ENCODE results near the gene CATSPER4. TPM values are rescaled to one million over a fixed set of nuclear protein-coding genes. Genes with fewer than 3 reads are reported as not detected.

The CATSPER4 gene
- total RNA-seq, 2 donors from 2014 or later, result not detected

DNA sequence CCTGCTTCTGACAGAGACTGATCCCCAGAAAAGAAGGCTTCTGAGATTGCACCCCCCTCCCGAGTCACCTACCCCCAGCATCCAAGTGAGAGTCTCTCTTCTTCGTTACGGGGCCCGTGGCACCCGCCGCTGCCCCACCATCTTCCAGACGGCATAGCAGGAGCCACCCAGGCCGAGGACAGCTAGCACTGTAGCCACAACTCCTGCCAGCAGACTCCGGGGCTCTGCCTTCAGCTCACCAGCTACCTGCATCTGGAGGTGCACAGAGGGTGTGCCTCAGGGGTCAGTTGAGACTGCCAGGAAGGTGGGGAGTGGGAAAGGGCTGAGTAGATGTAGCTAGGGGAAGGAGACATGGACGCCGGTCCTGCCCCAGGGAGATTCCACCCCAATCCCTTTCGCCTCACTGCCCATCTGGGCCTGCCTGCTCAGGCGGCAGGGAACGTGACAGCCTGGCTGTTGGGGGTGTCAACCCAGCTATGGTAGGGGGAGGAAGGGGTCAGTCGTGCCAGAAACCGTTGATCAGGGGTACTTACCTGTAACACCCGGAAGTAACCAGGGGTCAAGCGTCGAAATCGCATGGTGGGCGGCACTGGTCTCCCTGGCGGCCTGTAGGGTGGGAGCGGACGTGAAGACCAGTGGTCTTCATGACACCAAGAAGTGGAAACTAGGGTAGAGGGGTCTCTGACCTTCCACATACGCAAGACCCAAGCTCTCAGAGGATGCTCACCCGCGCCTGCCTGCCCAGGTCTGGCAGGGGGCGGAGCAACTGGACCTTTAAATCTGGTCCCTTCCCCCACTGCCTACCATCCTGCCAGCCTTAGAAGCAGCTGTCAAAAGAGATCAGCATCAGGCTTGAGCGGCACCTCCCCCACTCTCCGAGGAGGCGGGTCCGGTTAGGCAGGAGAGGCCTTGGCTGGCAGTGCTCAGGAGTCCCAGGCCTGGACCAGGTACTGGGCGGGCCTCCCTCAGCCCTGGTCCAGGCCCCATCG lies 19.0 kb upstream of the CATSPER4 start, which contains the start of gene ZNF593OS:
ZNF593OS (minus strand) TSS at position 749 of the 989 bp plus-strand sequence; CDS start at position 578, 171 bp downstream.
- H3K27ac Mint-ChIP-seq, result peak within 1 kb of the TSS; percentile 17
- no peak for ATAC-seq (replicated peaks)
- H3K27me3 Mint-ChIP-seq, result no peaks in the 10 kb centered on the region
- no peaks in the 10 kb centered on the region for H3K9me3 Mint-ChIP-seq
- no peaks in the 10 kb centered on the region for H3K4me1 Mint-ChIP-seq
- H3K36me3 Mint-ChIP-seq (ENCODE audit: low read depth), result peaks cover 11% of the 10 kb centered on the region
- H3K4me3 Mint-ChIP-seq, result peak within 1 kb of the TSS; percentile 73

DNA sequence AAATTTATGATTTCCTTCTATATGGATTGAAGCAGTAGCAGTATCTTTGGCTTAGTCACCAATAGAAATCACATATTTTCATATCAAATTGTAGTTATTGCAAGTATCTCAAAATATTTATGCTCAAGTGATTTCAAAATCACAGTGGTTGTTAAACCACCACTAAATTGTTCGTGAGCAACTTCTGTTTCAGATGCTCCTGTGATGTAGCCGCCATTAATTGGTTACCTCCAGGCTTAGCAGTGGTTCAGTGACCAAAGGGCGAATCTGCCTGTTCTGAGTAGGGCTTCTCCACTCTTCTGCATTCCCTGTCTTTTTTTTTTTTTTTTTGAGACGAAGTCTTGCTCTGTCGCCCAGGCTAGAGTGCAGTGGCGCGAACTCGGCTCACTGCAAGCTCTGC lies 15.1 kb upstream of the CATSPER4 start:
- peaks cover 11% of the 10 kb centered on the region for H3K36me3 Mint-ChIP-seq (ENCODE audit: low read depth)
- H3K4me1 Mint-ChIP-seq, result no peaks in the 10 kb centered on the region
- H3K4me3 Mint-ChIP-seq, result no peak overlapping the region
- H3K27ac Mint-ChIP-seq, result no peak overlapping the region
- no peaks in the 10 kb centered on the region for H3K9me3 Mint-ChIP-seq
- no peaks in the 10 kb centered on the region for H3K27me3 Mint-ChIP-seq
- ATAC-seq (replicated peaks), result no peak

DNA sequence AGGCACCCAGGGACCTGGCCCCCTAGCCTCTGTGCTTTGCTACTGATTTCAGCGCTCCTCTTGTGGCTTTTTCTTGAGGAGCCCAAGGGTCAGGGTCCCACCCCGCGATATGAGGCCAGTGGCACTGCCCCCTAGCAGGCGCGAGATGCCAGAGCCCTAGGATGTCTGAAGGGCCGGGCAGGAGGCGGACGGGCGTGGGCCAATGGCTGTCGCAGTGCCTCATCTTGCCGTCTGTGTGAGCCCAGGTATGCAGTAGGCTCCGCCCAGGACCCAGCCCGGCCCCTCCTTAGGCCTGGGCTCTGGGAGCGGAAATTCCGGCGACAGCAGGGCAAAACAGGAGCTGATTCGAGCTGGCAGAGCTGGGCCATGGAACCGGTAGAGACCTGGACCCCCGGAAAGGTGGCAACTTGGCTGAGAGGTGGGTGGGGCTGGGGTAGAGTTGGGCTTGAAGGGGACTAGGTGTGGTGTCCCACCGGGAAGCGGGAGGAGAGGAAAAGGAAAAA lies 13.2 kb upstream of the CATSPER4 start, which contains the start of gene CNKSR1:
CNKSR1 (plus strand) TSS at position 310 of the 503 bp plus-strand sequence; CDS start at position 367, 57 bp downstream.
- Mint-ChIP-seq H3K36me3 (ENCODE audit: low read depth) (peaks cover 4% of the 10 kb centered on the region), H3K4me1 (no peaks in the 10 kb centered on the region), H3K27ac (no peak within 1 kb of the TSS), H3K9me3 (no peaks in the 10 kb centered on the region), H3K27me3 (no peaks in the 10 kb centered on the region), H3K4me3 (no peak within 1 kb of the TSS)
- no peak for ATAC-seq (replicated peaks)

DNA sequence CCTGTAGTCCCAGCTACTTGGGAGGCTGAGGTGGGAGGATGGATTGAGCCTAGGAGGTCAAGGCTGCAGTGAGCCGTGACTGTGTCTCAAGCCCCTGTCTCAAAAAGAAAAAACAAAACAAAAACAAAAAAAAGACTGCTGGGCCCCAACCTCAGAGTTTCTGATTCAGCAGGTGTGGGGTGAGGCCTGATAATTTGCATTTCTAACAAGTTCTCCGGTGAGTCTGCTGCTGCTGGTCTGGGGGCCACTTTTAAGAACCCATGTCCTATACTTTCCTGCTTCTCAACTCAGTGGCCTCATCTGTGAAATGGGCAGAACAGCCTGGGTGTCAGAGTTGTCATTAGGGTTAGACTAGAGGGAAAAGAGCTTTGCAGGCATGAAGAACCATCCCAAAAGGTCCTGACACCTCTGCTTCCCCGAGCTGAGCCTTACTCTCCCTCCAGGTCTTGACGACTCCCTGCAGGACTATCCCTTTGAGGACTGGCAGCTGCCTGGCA lies 10.3 kb upstream of the CATSPER4 start:
- Mint-ChIP-seq H3K36me3 (ENCODE audit: low read depth) (no peaks in the 10 kb centered on the region), H3K4me3 (no peak overlapping the region), H3K27ac (no peak overlapping the region), H3K27me3 (no peaks in the 10 kb centered on the region), H3K9me3 (no peaks in the 10 kb centered on the region), H3K4me1 (no peaks in the 10 kb centered on the region)
- no peak for ATAC-seq (replicated peaks)

DNA sequence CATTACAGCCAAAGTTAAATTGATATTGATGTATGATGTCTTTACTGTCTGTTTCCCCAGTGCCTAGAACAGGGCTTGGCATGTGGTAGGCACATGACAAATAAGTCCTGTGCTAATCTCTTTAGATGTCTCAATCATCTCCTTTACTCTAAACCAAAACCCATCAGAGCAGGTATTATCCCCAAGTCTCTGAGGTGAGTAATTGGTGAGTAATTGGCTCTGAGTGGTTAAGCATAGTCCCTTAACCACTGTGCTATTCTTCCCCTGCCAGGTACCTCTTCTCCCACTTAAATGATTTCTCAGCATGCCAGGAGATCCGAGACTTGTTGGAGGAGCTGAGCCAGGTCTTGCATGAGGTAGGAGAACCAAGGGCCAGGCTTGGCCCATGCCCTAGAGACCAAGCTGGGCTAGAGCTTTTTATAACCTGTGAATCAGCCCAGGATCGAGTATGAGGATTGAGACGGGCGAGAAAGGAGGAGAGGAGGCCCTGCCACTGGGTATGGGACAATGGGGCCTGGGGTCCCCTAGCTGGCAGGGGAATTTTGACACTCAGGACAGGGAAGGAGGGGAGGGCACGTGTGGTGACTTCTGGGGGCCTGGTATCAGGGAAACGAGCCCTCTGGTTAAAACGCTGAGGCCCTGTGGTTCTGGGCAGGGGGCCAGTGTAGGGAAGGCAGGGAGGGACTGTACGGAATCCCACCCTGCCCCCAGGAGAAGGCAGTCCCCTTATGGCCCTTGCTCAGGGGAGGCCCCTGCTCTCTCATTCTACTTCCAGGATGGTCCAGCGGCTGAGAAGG lies 8.6 kb upstream of the CATSPER4 start:
- Mint-ChIP-seq H3K27me3 (no peaks in the 10 kb centered on the region), H3K36me3 (ENCODE audit: low read depth) (no peaks in the 10 kb centered on the region), H3K9me3 (no peaks in the 10 kb centered on the region), H3K27ac (no peak overlapping the region), H3K4me1 (no peaks in the 10 kb centered on the region), H3K4me3 (no peak overlapping the region)
- peak; percentile 96 for ATAC-seq (replicated peaks)

DNA sequence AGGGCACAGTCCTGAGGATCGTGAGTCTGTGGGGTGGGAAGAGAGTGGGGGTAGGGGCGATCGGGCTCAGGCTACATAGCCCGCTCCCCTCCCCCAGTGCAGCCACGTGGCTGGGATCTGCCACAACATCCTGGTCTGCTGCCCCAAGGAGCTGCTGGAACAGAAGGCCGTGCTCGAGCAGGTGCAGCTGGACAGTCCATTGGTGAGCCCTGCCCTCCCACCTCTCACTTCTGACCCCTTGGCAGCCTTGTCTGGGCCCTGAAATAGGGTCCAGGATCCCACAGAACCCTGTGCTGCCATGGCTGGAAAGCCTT lies 8.1 kb upstream of the CATSPER4 start:
- Mint-ChIP-seq H3K27me3 (no peaks in the 10 kb centered on the region), H3K36me3 (ENCODE audit: low read depth) (no peaks in the 10 kb centered on the region), H3K27ac (no peak overlapping the region), H3K9me3 (no peaks in the 10 kb centered on the region), H3K4me1 (no peaks in the 10 kb centered on the region), H3K4me3 (no peak overlapping the region)
- no peak for ATAC-seq (replicated peaks)

DNA sequence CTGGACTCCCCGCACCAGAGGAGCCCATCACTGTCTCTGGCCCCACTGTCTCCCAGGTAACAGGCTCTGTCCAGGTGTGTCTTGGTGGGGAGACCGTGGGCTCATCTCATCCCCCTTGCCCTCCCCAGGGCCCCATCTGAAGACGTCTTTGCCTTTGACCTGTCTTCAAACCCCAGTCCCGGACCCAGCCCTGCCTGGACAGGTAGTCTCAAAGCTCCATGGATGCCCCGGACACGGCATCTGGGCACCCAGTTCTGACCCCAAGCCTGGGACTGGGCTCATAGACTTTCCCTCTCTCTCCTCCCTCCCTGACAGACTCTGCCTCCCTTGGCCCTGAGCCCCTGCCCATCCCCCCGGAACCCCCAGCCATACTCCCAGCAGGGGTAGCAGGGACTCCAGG lies 6.3 kb upstream of the CATSPER4 start:
- ATAC-seq (replicated peaks), result no peak
- Mint-ChIP-seq H3K4me1 (no peaks in the 10 kb centered on the region), H3K36me3 (ENCODE audit: low read depth) (no peaks in the 10 kb centered on the region), H3K4me3 (no peak overlapping the region), H3K27me3 (no peaks in the 10 kb centered on the region), H3K9me3 (no peaks in the 10 kb centered on the region), H3K27ac (no peak overlapping the region)

DNA sequence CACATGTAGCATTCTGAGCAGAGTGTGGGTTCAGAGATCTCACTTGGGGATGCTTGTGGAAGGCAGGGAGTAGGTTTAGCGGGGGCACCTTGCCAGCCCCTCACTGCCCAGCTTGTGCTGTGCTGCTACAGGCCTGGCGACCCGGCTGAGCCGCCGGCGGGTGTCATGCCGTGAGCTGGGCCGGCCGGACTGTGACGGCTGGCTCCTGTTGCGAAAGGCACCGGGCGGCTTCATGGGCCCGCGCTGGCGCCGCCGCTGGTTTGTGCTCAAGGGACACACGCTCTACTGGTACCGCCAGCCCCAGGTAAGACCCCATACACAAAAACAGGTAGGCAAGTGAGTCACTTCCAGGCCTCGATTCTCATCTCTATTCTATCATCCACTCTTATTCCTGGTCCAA lies 5.5 kb upstream of the CATSPER4 start:
- Mint-ChIP-seq H3K4me3 (no peak overlapping the region), H3K4me1 (no peaks in the 10 kb centered on the region), H3K27ac (no peak overlapping the region), H3K9me3 (no peaks in the 10 kb centered on the region), H3K27me3 (no peaks in the 10 kb centered on the region), H3K36me3 (ENCODE audit: low read depth) (no peaks in the 10 kb centered on the region)
- ATAC-seq (replicated peaks), result no peak

DNA sequence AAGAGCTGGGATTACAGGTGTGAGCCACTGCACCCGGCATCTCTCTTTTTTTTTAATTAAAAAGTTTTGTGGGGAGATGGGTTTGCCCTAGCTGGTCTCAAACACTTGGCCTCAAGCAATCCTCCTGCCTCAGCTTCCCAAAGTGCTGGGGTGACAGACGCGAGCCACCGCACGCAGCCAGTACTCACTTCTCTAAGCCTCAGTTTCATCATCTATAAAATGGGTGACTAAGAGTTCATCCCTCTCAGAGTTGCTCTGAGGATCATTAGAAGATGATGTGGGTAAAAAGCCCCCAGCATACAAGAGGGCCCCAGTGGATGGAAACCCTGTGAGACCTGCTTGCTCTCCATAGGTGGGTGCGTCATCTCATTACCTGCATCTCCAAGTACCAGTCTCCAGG lies 2.5 kb upstream of the CATSPER4 start:
- no peaks in the 10 kb centered on the region for H3K27me3 Mint-ChIP-seq
- no peaks in the 10 kb centered on the region for H3K36me3 Mint-ChIP-seq (ENCODE audit: low read depth)
- ATAC-seq (replicated peaks), result no peak
- H3K9me3 Mint-ChIP-seq, result no peaks in the 10 kb centered on the region
- H3K4me3 Mint-ChIP-seq, result no peak overlapping the region
- no peak overlapping the region for H3K27ac Mint-ChIP-seq
- peaks cover 9% of the 10 kb centered on the region for H3K4me1 Mint-ChIP-seq

DNA sequence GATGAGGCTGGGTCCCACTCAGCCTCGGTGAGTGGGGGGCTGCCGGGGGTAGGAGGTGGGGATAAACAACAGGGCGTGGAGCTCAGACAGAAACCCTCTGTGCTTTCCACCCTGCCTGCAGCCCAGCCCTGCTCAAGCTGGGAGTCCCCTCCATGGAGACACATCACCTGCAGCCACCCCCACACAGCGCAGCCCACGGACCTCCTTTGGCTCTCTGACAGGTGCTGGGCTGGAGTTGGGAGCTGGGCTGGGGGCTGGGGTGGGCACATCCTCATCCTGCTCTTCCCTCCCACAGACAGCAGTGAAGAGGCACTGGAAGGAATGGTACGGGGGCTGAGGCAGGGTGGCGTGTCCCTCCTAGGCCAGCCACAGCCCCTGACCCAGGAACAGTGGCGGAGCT lies 1.9 kb upstream of the CATSPER4 start:
- Mint-ChIP-seq H3K4me1 (peaks cover 9% of the 10 kb centered on the region), H3K27ac (no peak overlapping the region), H3K9me3 (no peaks in the 10 kb centered on the region), H3K36me3 (ENCODE audit: low read depth) (no peaks in the 10 kb centered on the region), H3K27me3 (no peaks in the 10 kb centered on the region), H3K4me3 (no peak overlapping the region)
- ATAC-seq (replicated peaks), result no peak

DNA sequence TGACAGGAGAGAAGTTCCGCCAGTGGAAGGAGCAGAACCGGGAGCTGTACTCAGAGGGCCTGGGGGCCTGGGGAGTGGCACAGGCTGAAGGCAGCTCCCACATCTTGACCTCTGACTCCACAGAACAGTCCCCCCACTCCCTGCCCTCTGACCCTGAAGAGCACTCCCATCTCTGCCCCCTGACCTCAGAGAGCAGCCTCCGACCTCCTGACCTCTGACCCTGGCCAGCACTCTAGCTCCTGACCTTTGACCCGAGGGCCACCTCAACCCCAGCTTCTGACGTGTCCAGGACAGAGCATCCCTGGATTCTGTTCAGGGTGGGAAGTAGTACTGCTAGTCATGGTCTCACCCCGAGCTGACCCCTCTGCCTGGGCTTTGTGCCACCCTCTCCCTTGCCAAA lies 1.1 kb upstream of the CATSPER4 start:
- ATAC-seq (replicated peaks), result no peak
- H3K27me3 Mint-ChIP-seq, result no peaks in the 10 kb centered on the region

DNA sequence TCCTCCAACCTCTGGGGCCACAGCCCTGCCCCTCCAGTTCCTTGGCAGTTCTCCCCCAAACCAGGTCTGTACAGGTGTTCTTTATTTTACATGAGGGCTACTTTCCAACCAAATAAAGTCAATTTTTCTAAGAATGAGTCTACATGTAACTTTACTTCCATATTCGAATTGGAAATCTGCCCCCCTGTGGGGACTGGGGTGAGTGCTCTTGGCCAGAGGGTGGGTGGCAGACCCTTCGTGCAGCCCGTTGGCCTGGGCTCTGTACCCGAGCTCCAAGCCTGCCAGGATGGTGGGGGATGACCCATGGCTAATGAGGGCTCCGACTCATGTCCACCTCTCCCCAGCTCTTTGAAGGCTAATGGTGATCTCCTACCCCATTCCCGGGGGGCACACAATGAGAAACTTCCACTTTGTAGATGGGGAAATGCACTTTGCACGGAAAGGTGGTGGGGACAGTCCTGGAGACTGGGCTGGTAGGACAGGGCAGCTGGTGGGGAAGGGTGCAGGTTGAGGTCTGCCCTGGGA lies 589 bp upstream of the CATSPER4 start:
- no peaks in the 10 kb centered on the region for H3K36me3 Mint-ChIP-seq (ENCODE audit: low read depth)
- H3K4me1 Mint-ChIP-seq, result peaks cover 9% of the 10 kb centered on the region
- H3K27ac Mint-ChIP-seq, result peak overlapping the region; percentile 38
- H3K4me3 Mint-ChIP-seq, result no peak overlapping the region
- ATAC-seq (replicated peaks), result no peak
- no peaks in the 10 kb centered on the region for H3K27me3 Mint-ChIP-seq
- no peaks in the 10 kb centered on the region for H3K9me3 Mint-ChIP-seq

More for the DNA sequence above, 1.1 kb upstream of the CATSPER4 start:
- no peaks in the 10 kb centered on the region for H3K36me3 Mint-ChIP-seq (ENCODE audit: low read depth)
- peaks cover 9% of the 10 kb centered on the region for H3K4me1 Mint-ChIP-seq
- no peak overlapping the region for H3K4me3 Mint-ChIP-seq
- H3K27ac Mint-ChIP-seq, result peak overlapping the region; percentile 38
- H3K9me3 Mint-ChIP-seq, result no peaks in the 10 kb centered on the region

DNA sequence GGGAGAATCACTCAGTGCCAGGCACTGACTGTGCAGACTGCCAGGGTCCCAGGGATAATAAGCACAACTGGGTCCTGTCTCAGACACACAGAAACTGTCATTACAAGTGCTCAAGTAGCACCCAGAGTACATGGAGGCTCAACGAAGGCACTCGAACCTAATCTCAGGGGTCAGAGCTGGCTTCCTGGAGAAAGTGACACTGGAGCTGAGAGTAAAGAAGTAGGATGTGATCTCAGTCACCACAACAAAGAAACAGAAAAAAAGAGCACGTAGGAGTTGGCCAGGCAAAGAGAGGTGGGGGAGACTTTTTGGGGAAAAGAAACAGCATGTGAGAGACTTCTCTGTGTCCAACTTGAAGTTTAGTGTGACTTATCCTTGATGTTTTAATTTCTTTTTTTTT lies 1.3 kb downstream of the CATSPER4 start:
- Mint-ChIP-seq H3K27me3 (no peaks in the 10 kb centered on the region), H3K4me1 (peaks cover 9% of the 10 kb centered on the region), H3K9me3 (no peaks in the 10 kb centered on the region), H3K4me3 (peak overlapping the region; percentile 39), H3K36me3 (ENCODE audit: low read depth) (no peaks in the 10 kb centered on the region), H3K27ac (peak overlapping the region; percentile 77)
- ATAC-seq (replicated peaks), result peak; percentile 82

DNA sequence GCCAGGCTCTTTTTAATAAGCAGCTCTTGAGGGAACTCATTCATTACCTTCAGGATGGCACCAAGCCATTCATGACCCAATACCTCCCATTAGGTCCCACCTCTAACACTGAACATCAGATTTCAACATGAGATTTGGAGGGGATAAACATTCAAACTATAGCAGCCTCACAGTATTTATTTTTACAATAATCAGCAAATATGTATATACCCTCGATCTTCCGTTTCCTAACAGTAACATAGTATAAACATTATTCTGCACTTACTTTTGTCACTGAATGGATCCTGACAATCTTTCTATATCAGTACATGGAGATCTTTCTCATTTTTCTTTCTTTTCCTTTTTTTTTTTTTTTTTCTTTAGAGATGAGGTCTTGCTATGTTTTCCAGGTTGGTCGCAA lies 5.4 kb downstream of the CATSPER4 start:
- H3K27ac Mint-ChIP-seq, result no peak overlapping the region
- H3K36me3 Mint-ChIP-seq (ENCODE audit: low read depth), result no peaks in the 10 kb centered on the region
- no peaks in the 10 kb centered on the region for H3K9me3 Mint-ChIP-seq
- H3K27me3 Mint-ChIP-seq, result no peaks in the 10 kb centered on the region
- H3K4me3 Mint-ChIP-seq, result no peak overlapping the region
- H3K4me1 Mint-ChIP-seq, result peaks cover 14% of the 10 kb centered on the region
- ATAC-seq (replicated peaks), result no peak

Data from activated T-helper 17 cell treated with anti-CD3 and anti-CD28 coated beads, Interleukin-2, amount 50 U/mL, for 72 hours (primary cell).